GM13977 (cell line): ENCODE measurements around the gene LPP.

Experiments
- DNase-seq: peaks from one replicate; pipeline ENCODE4 v3.0.0; 2012; ENCODE audit warnings: low spot score
- CTCF ChIP-seq: IDR thresholded peaks from 2 replicates; pipeline ENCODE4 v1.5.1; 2012; ENCODE audit warnings: mild to moderate bottlenecking, control low read depth; ENCODE audit not compliant: insufficient read depth; ENCODE audit errors: extremely low read depth, missing control alignments
- in situ Hi-C: fragments of 300-500 bp; cut with MboI; formaldehyde crosslinking; loops from one replicate; pipeline ENCODE4 v1.12.0; 2022; ENCODE audit warnings: low sequenced_read_pairs, low pct_unique_long_range_greater_than_20kb, mixed read lengths, inconsistent platforms; ENCODE audit not compliant: unreplicated experiment

Gene LPP

GRCh38 chr3:188185717-188186251 is 31.8 kb downstream of the LPP start:
- no peak for DNase-seq
- TF ChIP-seq CTCF = no peak
- in situ Hi-C loops = no loop called here

- in situ Hi-C loops = no loop called here
- TF ChIP-seq CTCF = no peak
- DNase-seq = no peak
Measured at GRCh38 chr3:188187053-188187452, 33.1 kb downstream of the LPP start.

- in situ Hi-C loops = no loop called here
- TF ChIP-seq CTCF = no peak
- no peak for DNase-seq
Measured at GRCh38 chr3:188188911-188189310, 35.0 kb downstream of the LPP start.

GRCh38 chr3:188191460-188191859 is 37.5 kb downstream of the LPP start:
- TF ChIP-seq CTCF = no peak
- in situ Hi-C loops = no loop called here
- DNase-seq = no peak

GRCh38 chr3:188192034-188192433 is 38.1 kb downstream of the LPP start:
- TF ChIP-seq CTCF = no peak
- in situ Hi-C loops = no loop called here

GRCh38 chr3:188194332-188194731 is 40.4 kb downstream of the LPP start:
- in situ Hi-C loops = no loop called here
- no peak for DNase-seq
- TF ChIP-seq CTCF = no peak

More at GRCh38 chr3:188192034-188192433, 38.1 kb downstream of the LPP start:
- DNase-seq = no peak
